WERI-Rb-1 (cell line): ENCODE data around the gene ITLN2.
"Not testable (repeated sequence)": the region's sequence is repeated elsewhere in the genome, so short reads cannot be mapped to it uniquely, and the experiment has no call there.

Source experiments
- DNase-seq: peaks from one replicate; pipeline ENCODE4 v3.0.0-alpha.2; 2020
- H3K27ac ChIP-seq: fragments of 250-450 bp; sonication (Bioruptor Pico); 2 replicates; pipeline ENCODE4 v1.5.1; 2020; ENCODE audit warnings: mild to moderate bottlenecking, moderate library complexity
- H3K27me3 ChIP-seq: fragments of 250-450 bp; sonication (Bioruptor Pico); 2 replicates; pipeline ENCODE4 v1.5.1; 2021; ENCODE audit warnings: mild to moderate bottlenecking, low read depth, moderate library complexity; ENCODE audit not compliant: insufficient read depth, severe bottlenecking
- H3K36me3 ChIP-seq: fragments of 250-450 bp; sonication (Bioruptor Pico); 2 replicates; pipeline ENCODE4 v1.5.1; 2020; ENCODE audit warnings: mild to moderate bottlenecking, moderate library complexity
- H3K4me3 ChIP-seq: 2 replicates; pipeline ENCODE4 v1.5.1; 2011; ENCODE audit warnings: low read depth, mild to moderate bottlenecking, control low read depth, low read length
- H3K9me3 ChIP-seq: fragments of 250-450 bp; sonication (Bioruptor Pico); 2 replicates; pipeline ENCODE4 v1.5.1; 2021; ENCODE audit warnings: mild to moderate bottlenecking, moderate library complexity; ENCODE audit not compliant: severe bottlenecking
- TF ChIP-seq, protein P1 (sequence below): IDR thresholded peaks from 2 replicates; pipeline ENCODE4 v1.5.1; 2011; ENCODE audit warnings: low read depth, mild to moderate bottlenecking, control low read depth, inconsistent platforms, low read length

ITLN2 gene

DNA sequence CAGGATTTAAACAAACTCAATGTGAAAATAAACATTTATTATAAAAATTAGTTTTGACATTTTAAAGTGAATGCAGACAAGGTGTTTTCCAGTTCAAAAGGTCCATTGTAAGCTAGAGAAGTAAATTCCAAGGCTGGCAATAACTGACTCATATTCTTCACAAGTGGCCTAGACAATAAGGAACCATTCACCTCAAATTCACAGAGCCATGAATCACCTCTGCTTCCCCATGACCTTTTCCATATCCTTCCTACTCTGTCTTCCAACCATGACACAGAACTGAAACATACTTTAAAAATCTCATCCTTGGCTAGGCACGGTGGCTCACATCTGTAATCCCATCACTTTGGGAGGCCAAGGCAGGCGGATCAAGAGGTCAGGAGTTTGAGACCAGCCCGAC is 41.6 kb upstream of the ITLN2 start:
- no peaks in the 10 kb centered on the region for H3K27me3 ChIP-seq
- no peak overlapping the region for H3K4me3 ChIP-seq
- TF ChIP-seq, protein P1, sequence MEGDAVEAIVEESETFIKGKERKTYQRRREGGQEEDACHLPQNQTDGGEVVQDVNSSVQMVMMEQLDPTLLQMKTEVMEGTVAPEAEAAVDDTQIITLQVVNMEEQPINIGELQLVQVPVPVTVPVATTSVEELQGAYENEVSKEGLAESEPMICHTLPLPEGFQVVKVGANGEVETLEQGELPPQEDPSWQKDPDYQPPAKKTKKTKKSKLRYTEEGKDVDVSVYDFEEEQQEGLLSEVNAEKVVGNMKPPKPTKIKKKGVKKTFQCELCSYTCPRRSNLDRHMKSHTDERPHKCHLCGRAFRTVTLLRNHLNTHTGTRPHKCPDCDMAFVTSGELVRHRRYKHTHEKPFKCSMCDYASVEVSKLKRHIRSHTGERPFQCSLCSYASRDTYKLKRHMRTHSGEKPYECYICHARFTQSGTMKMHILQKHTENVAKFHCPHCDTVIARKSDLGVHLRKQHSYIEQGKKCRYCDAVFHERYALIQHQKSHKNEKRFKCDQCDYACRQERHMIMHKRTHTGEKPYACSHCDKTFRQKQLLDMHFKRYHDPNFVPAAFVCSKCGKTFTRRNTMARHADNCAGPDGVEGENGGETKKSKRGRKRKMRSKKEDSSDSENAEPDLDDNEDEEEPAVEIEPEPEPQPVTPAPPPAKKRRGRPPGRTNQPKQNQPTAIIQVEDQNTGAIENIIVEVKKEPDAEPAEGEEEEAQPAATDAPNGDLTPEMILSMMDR, result no peak
- no peak overlapping the region for H3K27ac ChIP-seq
- H3K36me3 ChIP-seq, result peaks cover 43% of the 10 kb centered on the region
- DNase-seq, result no peak
- H3K9me3 ChIP-seq, result no peaks in the 10 kb centered on the region

DNA sequence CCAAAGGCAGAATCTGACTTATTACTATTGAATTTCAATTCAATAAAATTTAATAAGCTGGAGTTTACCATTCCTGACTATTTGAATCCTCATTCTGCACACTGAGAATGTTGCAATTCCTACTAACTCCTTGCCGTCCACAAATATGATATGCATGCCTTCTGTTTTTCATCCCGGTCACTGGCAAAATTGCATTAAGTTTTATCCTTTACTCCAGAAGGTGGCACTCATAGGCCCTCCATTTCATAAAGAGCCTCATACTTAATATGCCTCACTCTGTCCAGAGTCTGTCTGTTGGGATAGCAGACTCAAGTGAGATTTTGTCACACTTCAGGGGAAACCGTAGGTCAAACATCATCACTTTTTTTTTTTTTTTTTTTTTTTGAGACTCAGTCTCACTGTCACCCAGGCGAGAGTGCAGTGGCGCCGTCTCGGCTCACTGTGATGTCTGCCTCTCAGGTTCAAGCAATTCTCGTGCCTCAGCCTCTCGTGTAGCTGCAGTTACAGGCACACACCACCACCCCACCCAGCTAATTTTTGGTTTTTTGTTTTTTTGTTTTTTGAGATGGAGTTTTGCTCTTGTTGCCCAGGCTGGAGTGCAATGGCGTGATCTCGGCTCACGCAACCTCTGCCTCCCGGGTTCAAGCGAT is 39.1 kb upstream of the ITLN2 start:
- Histone ChIP-seq H3K27me3 (no peaks in the 10 kb centered on the region), H3K36me3 (peaks cover 18% of the 10 kb centered on the region), H3K9me3 (no peaks in the 10 kb centered on the region), H3K27ac (no peak overlapping the region), H3K4me3 (no peak overlapping the region)
- TF ChIP-seq, protein P1, result no peak; the same call in 1 of the 2 replicates
- DNase-seq, result no peak

DNA sequence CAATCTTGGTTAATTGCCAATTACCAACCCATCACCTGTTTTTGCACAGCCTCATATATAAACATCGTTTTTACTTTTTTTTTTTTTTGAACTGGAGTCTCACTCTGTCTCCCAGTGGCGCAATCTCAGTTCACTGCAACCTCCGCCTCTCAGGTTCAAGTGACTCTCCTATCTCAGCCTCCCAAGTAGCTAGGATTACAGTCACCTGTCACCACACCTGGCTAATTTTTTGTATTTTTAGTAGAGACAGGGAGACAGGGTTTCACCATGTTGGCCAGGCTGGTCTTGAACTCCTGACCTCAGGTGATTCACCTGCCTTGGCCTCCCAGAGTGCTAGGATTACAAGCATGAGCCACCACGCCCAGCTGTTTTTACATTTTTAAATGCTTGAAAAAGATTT is 37.4 kb upstream of the ITLN2 start:
- not testable (repeated sequence) for H3K27ac ChIP-seq, DNase-seq, H3K9me3 ChIP-seq, H3K36me3 ChIP-seq, H3K27me3 ChIP-seq, H3K4me3 ChIP-seq

DNA sequence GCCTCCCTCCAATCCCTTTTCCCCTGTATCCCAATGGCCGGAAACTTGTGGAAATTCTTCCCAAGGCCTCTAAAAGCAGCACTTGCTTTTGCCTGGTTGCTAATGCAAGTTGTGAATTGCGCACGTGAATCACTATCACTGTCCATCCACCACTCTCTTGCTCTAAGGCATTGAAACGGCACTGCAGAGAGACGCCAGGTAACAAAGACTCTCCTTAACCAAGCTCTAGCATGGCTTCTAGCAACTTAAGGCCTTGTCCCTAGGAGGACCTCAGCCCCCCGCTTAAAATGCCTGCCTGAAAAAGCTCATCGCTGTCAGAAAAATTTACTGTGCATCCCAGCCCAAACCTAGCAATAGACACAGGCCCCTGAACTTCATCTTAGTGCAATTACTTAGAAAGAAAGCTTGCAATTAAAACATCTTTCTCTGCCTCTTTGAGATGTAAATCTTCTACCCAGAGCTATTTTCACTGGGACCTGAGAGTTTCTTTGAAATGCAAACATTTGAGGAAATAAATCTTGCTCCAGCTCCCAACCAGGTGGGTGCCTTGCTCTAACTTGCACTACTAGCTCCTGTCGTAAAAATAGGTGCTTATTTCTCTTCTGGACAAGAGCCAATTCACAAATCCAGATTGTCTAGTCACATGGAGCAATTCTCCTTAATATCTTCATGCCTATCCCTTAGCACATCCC is 32.9 kb upstream of the ITLN2 start:
- no peak overlapping the region for H3K4me3 ChIP-seq
- H3K36me3 ChIP-seq, result no peaks in the 10 kb centered on the region
- no peaks in the 10 kb centered on the region for H3K9me3 ChIP-seq
- H3K27me3 ChIP-seq, result no peaks in the 10 kb centered on the region
- DNase-seq, result no peak
- H3K27ac ChIP-seq, result no peak overlapping the region
- TF ChIP-seq, protein P1, result no peak

DNA sequence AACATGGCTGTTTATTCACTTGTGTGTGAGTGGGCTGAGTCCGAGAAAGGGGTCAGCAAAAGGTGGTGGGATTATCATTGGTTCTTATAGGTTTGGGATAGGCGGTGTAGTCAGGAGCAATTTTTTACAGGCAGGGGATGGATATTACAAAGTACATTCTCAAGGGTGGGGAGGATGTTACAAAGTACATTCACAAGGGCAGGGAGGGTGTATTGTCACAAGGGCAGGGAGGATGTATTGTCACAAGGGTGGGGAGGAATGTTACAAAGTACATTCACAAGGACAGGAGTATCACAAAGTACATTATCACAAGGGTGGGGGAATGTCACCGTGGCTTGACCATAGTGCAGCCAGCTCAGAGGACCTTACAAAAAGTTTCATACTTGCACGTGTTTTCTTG is 31.1 kb upstream of the ITLN2 start:
- no peak overlapping the region for H3K27ac ChIP-seq
- H3K4me3 ChIP-seq, result no peak overlapping the region
- no peak for DNase-seq
- no peaks in the 10 kb centered on the region for H3K36me3 ChIP-seq
- H3K9me3 ChIP-seq, result no peaks in the 10 kb centered on the region
- TF ChIP-seq, protein P1, result no peak
- no peaks in the 10 kb centered on the region for H3K27me3 ChIP-seq

DNA sequence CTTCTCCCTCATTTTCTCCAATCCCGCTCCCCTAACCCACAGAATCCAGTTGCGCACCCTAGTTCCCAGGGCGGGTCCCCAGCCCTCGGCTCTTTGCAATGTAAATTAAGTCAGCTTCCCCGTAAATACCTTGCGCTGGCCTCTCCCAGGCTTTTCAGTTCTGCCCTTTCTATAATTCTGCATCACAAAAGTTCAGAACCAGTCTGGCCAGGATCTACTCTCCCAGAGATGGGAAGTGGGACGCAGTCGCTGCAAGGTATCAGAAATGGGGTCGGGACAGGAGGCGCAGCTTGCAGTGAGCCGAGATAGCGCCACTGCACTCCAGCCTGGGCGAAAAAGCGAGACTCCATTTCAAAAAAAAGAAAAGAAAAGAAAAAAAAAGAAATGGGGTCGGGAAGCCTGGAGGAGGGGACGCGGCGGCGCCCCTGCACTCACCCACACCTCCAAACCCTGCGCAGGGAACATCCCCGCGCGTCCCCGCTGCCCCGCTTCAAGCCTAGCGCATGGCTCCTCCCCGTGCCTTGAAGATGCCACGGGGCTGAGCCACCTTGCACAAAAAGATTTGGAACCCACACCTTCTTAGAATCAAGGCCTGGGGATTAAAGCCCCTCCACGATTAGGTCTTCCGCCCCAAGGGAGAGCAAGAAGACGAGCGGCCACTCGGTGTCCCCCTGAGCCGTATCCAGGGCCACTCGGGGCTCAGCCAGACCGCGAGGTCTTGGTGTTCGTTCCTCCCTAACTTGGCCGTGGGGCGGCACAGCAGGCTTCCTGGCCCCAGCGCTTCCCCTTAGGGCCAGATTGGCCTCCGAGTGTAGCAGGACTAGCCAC is 27.2 kb upstream of the ITLN2 start:
- TF ChIP-seq, protein P1, result no peak
- H3K9me3 ChIP-seq, result no peaks in the 10 kb centered on the region
- H3K4me3 ChIP-seq, result no peak overlapping the region
- no peaks in the 10 kb centered on the region for H3K27me3 ChIP-seq
- no peaks in the 10 kb centered on the region for H3K36me3 ChIP-seq
- no peak overlapping the region for H3K27ac ChIP-seq
- DNase-seq, result no peak
